T follicular helper cell (primary cell): ENCODE data around the gene ATP4B.

Experiments used
- DNase-seq: peaks from one replicate; pipeline ENCODE4 v3.0.0-alpha.2; 2020; ENCODE audit warnings: low read depth

Gene ATP4B

GRCh38 chr13:113642563-113642962 is 15.4 kb downstream of the ATP4B start:
- no peak for DNase-seq

GRCh38 chr13:113641426-113641825 is 16.6 kb downstream of the ATP4B start:
- DNase-seq, result no peak

- DNase-seq, result no peak
These were observed 18.3 kb downstream of the ATP4B start for GRCh38 chr13:113639616-113640262.

- DNase-seq, result no peak
These were observed 19.2 kb downstream of the ATP4B start for GRCh38 chr13:113638806-113639205.

GRCh38 chr13:113638173-113638746 is 19.7 kb downstream of the ATP4B start:
- no peak for DNase-seq

GRCh38 chr13:113637262-113638160 is 20.5 kb downstream of the ATP4B start:
- no peak for DNase-seq

- no peak for DNase-seq
These were observed 21.6 kb downstream of the ATP4B start for GRCh38 chr13:113636266-113636963.

- no peak for DNase-seq
These were observed 22.3 kb downstream of the ATP4B start for GRCh38 chr13:113635709-113636108.

- no peak for DNase-seq
These were observed 23.0 kb downstream of the ATP4B start for GRCh38 chr13:113635048-113635420.

- DNase-seq, result no peak
These were observed 23.5 kb downstream of the ATP4B start for GRCh38 chr13:113634279-113635047.

- DNase-seq, result no peak
These were observed 24.5 kb downstream of the ATP4B start for GRCh38 chr13:113633485-113633873.

- DNase-seq, result no peak
These were observed 25.1 kb downstream of the ATP4B start for GRCh38 chr13:113632706-113633484.

GRCh38 chr13:113631341-113632095 is 26.5 kb downstream of the ATP4B start:
- no peak for DNase-seq

GRCh38 chr13:113630804-113631203 is 27.2 kb downstream of the ATP4B start:
- no peak for DNase-seq

GRCh38 chr13:113630296-113630695 is 27.7 kb downstream of the ATP4B start:
- no peak for DNase-seq

- no peak for DNase-seq
These were observed 28.1 kb downstream of the ATP4B start for GRCh38 chr13:113629866-113630265.

- DNase-seq, result no peak
These were observed 29.4 kb downstream of the ATP4B start for GRCh38 chr13:113628291-113629270.

- no peak for DNase-seq
These were observed 30.9 kb downstream of the ATP4B start for GRCh38 chr13:113627136-113627535.
